GM21360 (cell line): Measurements from ENCODE around the gene CDC42BPA.
A peak's percentile ranks its signal among the peaks of the same experiment; 100 is the strongest.
"Not testable (repeated sequence)": the region's sequence is repeated elsewhere in the genome, so short reads cannot be mapped to it uniquely, and the experiment has no call there.

Source experiments
- ATAC-seq: cut with Tn5 transposase; IDR thresholded peaks from one replicate; pipeline ENCODE4 v1.9.1; 2021; ENCODE audit warnings: mild to moderate bottlenecking, moderate library complexity; ENCODE audit not compliant: unreplicated experiment

The CDC42BPA gene, protein sequence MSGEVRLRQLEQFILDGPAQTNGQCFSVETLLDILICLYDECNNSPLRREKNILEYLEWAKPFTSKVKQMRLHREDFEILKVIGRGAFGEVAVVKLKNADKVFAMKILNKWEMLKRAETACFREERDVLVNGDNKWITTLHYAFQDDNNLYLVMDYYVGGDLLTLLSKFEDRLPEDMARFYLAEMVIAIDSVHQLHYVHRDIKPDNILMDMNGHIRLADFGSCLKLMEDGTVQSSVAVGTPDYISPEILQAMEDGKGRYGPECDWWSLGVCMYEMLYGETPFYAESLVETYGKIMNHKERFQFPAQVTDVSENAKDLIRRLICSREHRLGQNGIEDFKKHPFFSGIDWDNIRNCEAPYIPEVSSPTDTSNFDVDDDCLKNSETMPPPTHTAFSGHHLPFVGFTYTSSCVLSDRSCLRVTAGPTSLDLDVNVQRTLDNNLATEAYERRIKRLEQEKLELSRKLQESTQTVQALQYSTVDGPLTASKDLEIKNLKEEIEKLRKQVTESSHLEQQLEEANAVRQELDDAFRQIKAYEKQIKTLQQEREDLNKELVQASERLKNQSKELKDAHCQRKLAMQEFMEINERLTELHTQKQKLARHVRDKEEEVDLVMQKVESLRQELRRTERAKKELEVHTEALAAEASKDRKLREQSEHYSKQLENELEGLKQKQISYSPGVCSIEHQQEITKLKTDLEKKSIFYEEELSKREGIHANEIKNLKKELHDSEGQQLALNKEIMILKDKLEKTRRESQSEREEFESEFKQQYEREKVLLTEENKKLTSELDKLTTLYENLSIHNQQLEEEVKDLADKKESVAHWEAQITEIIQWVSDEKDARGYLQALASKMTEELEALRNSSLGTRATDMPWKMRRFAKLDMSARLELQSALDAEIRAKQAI (N-terminal part only)

DNA sequence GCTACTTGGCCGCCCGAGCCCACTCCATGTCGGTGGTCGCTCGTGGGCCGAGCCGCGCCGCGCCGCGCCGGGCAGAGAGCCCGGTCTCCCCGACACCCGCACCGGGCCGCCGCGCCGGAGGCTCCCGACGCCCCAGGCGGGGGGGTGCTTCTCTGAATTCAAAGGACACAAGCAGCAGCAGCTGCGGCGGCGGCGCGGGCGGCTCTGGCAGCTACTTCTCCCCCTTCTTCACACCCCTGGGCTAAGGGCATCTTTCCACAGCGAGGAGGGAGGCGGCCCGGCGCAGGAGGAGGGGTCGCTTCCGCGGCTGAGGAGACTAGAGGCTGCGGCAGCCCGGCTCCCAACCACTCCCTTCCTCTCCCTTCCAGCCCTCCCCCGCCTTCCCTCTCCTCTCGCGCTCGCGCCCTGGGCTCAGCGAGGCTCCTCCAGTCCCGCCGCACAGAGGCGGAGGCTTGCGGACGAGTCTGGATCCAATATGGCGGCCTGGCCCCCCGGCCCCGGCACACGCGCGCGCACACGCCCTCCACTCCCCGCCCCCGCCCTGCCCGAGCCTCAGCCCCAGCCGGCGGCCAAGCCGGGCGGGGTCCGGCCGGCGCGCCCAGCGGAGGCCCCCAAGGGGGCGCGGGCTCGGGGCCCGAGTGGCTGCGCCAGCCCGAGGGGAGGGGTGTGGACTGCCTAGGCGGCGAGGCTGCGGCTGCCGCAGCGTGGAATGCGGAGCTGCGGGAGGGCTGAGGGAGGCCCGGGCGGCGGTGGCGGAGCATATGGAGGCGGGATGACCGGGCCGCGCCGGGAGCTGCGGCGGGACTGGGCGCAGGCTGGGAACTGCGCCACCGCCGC is at the start of gene CDC42BPA:
Gene CDC42BPA, minus strand, starts transcription at position 477 of the 837 bp plus-strand sequence. CDS start 1,310 bp downstream, outside the sequence.
- ATAC-seq: peak; percentile 54

DNA sequence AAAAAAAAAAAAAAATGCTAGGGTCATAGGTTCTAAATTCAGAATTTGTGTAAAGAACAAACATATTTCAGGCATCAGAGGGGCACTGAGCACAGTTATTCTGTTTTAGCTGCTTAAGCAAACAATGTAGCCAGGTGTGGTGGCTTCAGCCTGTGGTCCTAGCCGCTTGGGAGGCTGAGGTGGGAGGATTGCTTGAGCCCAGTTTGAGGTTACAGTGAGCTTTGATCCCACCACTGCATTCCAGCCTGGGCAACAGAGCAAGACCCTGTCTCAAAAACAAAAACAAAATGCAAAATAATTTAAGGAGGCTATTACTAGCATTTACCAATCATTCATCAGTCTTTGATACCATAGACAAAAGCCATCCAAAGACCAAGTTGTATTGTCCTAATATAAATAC is 49.7 kb upstream of the CDC42BPA start:
- ATAC-seq: no peak

DNA sequence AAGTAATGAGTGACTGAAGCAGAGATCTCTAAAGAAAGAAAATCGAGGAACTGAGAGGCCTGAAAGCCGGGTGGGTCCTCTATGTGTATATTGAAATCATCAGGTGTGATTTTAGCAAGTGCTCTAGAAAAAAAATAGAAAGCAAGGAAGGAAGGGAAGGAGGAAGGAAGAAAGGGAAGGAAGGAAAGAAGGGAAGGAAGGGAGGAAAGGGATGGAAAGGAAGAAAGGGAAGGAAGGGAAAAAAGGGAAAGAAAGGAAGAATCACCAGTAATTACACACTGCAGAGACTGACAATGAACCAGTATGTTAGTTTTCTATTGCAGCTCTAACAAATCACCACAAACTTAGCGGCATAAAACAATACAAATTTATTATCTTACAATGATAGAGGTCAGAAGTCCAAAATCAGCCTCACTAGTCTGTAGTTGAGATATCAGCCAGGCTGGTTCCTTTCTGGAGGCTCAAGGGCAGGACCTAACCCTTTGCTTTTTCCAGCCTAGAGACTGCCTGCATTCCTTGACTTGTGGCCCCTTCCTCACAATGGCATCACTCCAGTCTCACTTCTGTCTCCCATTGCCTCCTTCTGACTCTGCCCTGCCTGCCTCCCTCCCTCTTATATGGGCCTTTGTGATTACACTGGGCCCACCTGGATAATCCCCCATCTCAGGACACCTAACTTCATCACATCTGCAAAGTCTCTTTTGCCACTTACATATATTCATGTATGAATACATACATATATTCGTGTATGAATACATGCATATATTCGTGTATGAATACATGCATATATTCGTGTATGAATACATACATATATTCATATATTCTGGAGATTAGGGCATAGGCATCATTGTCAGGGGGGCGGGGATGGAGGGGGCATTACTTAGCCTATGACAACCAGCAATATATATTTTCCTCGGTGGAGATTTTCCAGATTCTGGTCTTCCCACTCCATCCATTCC is 47.5 kb upstream of the CDC42BPA start:
- no peak for ATAC-seq

DNA sequence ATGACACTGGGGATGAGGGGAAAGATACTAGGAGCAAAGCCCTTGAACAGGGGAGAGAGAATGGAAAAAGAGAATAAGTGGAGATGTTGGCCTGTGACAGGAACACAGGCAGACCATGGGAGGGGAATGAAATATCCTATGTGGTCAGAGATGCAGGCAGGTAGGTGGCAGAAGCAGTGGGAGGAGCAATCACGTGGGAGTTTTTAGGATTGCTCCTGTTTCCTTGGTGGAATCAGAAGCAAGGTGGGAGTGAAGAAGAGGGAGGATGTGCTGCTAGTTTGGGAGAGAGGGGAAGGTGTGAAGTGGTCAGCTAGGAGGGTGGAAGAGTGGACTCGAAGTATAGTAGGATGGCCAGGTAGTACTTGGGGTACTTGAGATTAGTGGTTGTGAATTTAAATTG is 46.4 kb upstream of the CDC42BPA start:
- ATAC-seq: no peak

DNA sequence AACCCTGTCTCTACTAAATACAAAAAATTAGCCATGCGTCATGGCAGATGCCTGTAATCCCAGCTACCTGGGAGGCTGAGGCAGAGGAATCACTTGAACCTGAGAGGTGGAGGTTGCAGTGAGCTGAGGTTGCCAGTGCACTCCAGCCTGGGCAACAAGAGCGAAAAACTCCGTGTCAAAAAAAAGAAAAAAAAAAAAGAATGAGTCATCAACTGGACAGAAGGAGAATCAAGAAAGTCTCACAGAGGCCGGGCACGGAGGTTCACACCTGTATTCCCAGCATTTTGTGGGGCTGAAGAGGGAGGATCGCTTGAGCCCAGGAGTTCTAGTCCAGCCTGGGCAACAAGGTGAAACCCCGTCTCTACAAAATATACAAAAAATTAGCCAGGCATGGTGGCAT is 45.5 kb upstream of the CDC42BPA start:
- no peak for ATAC-seq

DNA sequence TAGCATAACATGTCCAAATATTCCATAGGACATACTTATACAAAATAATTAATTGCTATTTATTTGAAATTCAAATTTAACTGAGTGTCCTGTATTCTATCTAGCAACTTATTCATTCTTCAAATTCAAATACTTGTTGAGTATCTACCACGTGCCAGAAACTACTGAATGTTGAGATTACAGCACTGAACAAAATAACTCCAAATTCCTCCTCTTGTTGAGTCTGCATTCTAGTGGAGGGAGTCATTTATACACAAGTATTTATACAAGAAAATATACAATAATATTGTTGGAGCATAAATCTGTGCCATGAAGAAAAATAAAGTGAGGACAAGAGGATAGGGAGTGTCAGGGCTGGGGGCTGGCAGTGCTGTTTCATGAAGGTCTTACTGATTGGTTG is 43.7 kb upstream of the CDC42BPA start:
- no peak for ATAC-seq

DNA sequence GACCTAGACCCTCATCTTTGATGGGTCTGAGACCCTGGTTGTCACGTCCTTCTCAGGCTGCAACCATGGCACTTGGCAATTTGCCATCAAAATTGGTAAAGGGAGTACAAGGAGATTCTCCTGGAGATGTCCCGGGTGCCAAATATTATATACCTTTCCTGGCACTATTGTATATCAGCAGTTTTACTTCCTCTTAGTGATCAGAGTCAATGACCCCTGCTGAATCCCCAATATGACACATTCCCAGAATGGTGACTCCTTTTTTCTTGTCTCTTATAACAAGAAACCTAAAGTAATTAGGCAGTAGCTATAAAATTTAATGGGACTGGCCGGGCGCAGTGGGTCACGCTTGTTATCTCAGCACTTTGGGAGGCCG is 39.6 kb upstream of the CDC42BPA start:
- no peak for ATAC-seq

DNA sequence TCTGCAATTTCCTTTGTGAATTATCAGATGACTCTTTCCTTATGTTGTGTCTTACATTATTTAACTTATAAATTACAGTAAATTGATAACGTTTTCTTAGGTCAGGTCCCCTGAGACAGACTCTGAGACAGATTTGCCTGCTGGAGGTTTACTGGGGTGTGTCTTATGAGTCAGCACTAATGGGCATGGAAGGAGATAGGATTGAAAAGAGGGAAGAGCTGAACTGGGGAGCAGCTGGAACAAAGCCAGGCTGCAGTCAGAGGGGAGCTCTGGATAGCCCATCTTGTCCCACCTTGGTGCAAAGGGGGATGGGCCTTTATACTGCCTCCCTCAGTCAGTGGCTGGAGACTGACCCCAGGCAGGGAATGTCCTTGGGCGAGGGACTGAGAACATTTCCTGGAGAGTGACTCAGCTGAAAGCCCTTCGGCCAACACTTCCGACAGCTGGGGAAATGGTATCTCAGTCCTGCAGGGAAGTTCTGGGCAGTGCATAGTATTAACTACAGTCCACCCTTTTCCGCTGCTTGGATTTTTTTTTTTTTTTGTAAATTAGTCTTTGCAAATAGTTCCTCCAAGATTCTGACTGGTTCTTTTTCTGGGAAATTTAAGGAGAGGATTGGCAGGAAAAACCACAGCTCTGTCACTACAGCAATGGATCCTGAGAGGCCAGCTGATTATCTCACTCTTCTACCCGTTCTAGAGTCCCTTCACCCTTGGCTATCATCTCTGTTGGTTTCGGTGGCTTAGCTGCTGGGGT is 39.1 kb upstream of the CDC42BPA start:
- ATAC-seq: no peak

DNA sequence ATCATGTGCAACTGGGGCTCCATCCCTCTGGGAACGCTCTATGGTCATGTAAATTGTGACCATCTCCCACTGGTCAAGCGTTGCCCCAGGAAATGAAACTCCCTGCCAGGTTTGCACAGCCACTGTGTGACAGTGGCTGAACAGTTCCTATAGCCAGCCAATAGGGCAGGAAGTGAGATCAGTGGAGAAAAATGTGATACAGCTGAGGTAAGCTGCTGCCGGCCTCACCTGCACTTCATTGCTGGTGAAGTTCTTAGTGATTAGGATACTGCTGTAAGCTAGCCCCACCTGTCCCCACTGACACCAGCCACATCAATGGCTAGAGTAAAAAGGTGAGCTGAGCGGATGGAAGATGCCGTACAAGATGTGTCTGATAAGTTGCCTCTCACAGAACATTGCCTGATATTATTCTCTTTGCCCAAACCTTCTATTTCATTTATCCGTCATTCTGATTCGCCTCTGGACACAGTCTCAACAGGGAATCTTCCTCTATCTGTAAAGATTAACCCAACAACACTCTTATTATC is 38.4 kb upstream of the CDC42BPA start:
- ATAC-seq: no peak

DNA sequence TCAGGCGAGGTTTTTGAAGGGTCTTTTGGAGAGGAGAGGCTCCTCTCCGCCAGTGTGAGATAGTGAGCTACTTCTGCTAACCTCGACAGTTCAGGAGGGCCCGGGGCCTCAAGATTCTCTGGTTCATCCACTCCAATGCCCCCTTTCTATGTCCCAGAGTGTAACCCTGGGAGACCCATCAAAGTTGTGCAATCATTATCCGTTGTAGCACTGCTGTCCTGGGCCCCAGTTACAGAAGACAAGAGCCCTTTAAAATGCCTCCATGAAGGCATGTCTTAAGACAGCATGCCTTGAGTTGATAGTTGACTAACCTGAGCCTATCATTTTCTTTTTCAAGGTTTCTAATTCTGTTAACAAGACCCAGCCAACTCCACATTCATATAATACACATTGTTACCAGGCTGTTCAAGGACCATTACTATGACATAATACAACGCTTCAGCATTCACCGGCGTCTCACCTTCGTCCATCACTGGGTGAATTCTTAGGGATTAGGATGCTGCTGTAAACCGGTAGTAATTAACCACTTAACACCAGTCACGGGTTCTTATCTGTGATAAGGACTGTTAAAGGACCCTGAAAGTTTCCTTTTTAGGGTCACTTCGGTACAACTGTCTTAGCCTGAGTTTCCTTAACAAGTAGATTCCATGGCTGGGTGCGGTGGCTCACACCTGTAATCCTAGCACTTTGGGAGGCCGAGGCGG is 37.4 kb upstream of the CDC42BPA start:
- ATAC-seq: no peak

DNA sequence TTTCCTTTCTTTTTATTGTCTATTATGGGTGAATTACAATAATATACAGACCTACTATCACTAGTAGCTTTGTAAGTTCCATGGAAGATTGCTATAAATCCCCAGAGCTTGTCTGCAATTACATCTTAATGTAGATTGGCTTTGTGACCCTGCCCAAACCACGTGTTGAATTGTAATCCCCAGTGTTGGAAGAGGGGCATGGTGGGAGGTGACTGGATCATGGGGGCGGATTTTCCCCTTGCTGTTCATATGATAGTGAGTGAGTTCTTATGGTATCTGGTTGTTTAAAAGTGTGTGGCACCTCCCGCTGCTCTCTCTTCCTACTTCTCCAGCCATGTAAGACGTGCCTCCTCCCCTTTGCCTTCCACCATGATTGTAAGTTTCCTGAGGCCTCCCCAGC is 34.9 kb upstream of the CDC42BPA start:
- ATAC-seq: no peak

DNA sequence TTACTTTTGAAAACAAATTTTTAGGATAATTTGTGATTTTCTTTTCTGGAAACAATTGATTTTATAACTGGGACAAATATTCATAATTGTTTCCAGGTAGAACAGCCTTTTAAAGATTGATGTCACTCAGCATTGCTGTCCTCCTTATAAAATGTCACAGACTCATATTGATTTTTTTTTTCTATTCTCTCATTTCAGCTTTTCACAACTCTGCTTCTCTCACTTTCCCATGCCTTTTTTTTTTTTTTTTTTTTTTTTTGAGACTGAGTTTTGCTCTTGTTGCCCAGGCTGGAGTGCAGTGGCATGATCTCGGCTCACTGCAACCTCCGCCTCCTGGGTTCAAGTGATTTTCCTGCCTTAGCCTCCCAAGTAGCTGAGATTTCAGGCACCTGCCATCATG is 33.9 kb upstream of the CDC42BPA start:
- ATAC-seq: not testable (repeated sequence)

DNA sequence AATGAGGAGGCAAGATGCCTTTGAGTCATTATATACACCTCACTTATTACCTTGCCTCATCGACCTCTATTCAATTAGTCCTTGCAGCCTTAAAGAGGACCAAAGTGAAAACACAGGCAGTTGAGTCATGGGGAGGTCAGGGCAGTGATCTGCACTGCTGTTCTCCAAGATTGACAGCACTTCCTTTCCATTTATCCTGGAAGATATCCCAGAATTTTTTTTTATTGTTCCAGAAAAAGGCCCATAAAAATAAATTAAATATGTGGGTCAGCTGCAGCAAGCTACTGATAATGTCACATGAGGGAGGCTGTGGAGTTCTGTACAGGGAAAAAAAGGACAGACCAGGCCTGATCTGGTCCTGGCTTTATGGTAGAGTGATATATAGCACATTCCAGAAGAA is 33.2 kb upstream of the CDC42BPA start:
- no peak for ATAC-seq

DNA sequence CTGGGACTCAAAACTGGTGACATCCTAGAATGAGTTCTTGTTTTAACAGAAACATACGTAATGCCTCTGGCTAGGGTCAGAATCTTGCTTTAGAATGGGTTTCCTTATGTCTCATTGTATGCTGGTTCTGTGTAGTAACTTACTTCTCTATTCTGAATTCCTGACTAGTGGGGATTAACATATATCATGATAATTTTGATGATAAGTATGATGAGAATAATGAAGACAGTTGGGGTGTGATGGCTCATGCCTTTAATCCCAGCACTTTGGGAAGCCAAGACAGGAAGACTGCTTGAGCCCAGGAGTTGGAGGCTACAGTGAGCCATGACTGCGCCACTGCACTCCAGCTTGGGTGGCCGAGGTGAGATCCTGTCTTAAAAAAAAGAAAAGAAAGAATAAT is 31.7 kb upstream of the CDC42BPA start:
- no peak for ATAC-seq

DNA sequence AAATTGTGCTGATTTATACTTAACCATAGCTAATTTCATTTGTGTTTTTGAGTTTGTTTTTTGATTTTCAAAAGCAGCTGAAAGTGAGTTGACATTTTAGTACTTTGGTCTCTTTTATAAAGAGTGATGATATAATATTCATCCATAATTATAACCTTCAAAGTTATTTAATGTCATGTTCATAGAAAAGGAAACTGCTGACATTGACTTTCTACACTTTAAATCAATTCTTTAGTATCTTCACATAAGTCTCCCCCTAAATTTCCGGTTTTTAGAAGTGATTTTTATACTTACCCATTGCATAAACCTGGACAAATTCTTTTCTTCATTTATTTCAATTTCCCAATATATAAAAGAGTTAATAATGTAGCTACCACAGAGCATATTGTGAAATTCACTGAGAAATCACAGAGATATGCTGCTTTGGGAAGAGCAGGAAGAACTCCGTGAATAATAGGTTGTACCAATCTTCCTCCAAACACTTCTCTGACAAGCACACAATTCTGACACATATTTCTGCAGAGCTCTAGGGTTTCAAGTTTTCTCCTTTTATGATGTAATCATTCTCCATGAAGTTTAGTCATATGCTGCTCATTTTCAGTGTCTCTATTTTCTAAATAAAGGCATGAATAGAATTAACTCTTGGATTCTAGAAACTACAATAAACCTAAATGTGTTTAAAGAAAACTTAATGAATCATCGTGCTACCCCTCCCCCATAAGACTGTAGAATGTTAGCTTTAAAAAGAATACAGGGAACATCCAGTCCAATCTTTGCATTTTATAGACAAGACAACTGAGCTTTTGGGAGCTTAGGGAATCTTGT is 25.6 kb upstream of the CDC42BPA start:
- ATAC-seq: no peak

DNA sequence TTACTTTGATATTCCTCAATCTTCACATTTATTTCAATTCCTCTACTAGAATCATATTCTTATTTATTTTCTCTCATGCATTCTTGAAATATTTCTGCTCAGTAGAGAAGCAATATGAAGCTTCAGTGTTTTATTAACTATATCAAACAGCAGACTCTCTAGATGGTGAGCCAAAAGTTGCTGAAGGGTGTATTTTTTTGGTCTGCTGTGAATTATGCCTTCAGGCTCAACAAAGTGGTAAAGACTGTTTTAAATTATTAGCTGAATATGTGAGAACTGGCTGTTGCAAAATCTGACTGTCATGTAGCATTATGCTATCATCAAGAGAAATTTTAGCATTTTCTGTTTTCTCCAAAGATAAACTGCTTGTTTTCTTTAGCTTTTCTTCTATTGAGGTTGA is 24.9 kb upstream of the CDC42BPA start:
- ATAC-seq: no peak

DNA sequence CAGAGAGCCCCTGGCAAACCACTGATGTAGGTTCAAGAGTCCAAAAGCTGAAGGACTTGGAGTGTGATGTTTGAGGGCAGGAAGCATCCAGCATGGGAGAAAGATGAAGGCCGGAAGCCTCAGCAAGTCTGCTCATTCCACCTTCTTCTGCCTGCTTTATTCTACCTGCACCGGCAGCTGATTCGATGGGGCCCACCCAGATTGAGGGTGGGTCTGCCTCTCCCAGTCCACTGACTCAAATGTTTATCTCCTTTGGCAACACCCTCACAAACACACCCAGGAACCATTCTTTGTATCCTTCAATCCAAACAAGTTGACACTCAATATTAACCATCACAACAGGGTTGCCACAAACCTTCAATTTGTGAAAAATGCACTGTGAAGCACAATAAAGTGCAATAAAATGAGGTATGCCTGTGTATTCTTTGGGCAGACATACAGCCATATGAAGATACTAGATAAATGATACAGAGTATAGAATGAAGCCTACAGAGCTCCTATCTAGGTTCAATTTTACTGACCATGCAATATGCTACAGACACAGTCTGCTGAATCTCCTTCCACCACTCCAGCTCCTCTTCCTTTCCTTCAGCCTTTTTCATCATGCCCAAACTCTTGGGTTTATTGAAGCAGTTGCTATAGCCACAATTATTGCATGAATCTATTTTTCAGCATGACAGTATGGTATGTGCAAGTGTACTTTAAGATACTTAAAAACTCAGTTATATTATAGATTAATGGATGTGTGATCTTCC is 24.0 kb upstream of the CDC42BPA start:
- ATAC-seq: no peak
